B cell (primary cell): ENCODE data around the gene THUMPD2. TPM values are rescaled to one million over a fixed set of nuclear protein-coding genes. Genes with fewer than 3 reads are reported as not detected.

Source experiments
- ATAC-seq: fragments of 200-7000 bp; cut with Tn5 transposase; one replicate; pipeline ENCODE4 v1.10.0; 2021; ENCODE audit warnings: low read depth, mild to moderate bottlenecking, moderate number of reproducible peaks, moderate library complexity
- CTCF ChIA-PET: fragments of 350-600 bp; sonication (Branson Sonifier 250); formaldehyde crosslinking; loops from one replicate; lab custom pipeline; 2021; ENCODE audit warnings: antibody characterized with exemption, inconsistent platforms; lab: Charles Lee
- POLR2A ChIA-PET: fragments of 350-600 bp; sonication (Branson Sonifier 250); formaldehyde crosslinking; loops from one replicate; lab custom pipeline; 2021; ENCODE audit warnings: antibody characterized with exemption; lab: Charles Lee
- DNase-seq: peaks from one replicate; pipeline ENCODE4 v3.0.0; 2013
- H2AFZ ChIP-seq: 2 replicates; pipeline ENCODE4 v1.6.1; 2012; ENCODE audit warnings: mild to moderate bottlenecking, low read depth, low read length; ENCODE audit not compliant: insufficient read depth, poor library complexity, severe bottlenecking
- H3K27ac ChIP-seq, 2 donors: 1 replicate in 1 of 2; 2 replicates in 1 of 2; pipeline ENCODE4 v1.5.1; 2012 to 2013; ENCODE audit warnings: low read length in 2 of 2, mild to moderate bottlenecking in 2 of 2, moderate library complexity in 1 of 2
- H3K27me3 ChIP-seq, 4 experiments: fragments of 200-600 bp in 1 of 4; sonication (generic) in 1 of 4; replicated peaks in 1 of 4; 1 replicate in 2 of 4; 2 replicates in 2 of 4; pipeline versions ENCODE4 v1.6.1 to v1.7.0; 2013 to 2016; ENCODE audit warnings: low read length in 3 of 4, mild to moderate bottlenecking in 2 of 4, mixed read lengths in 1 of 4, moderate library complexity in 1 of 4; ENCODE audit not compliant: insufficient read depth in 4 of 4, control insufficient read depth in 3 of 4; ENCODE audit errors: control extremely low read depth in 1 of 4
- H3K36me3 ChIP-seq, 2 experiments: replicated peaks in 1 of 2; 1 replicate in 1 of 2; 2 replicates in 1 of 2; pipeline versions ENCODE4 v1.6.1 to v1.7.1; 2013; ENCODE audit warnings: low read length in 1 of 2; ENCODE audit not compliant: insufficient read depth in 2 of 2, control insufficient read depth in 1 of 2; ENCODE audit errors: control extremely low read depth in 1 of 2, extremely low read depth in 1 of 2
- H3K4me1 ChIP-seq, 2 donors: fragments of 200-600 bp in 1 of 2; sonication (generic) in 1 of 2; 1 replicate in 1 of 2; 2 replicates in 1 of 2; pipeline versions ENCODE4 v1.5.1 to v1.6.1; 2013 to 2017; ENCODE audit warnings: low read length in 2 of 2; ENCODE audit not compliant: control insufficient read depth in 2 of 2, insufficient read depth in 2 of 2
- H3K4me2 ChIP-seq: replicated peaks from 2 replicates; pipeline ENCODE3; 2012; ENCODE audit warnings: mild to moderate bottlenecking, low read depth, low read length; ENCODE audit not compliant: poor library complexity, severe bottlenecking
- H3K4me3 ChIP-seq, 5 experiments: fragments of 200-600 bp in 1 of 5; sonication (generic) in 1 of 5; 1 replicate in 3 of 5; 2 replicates in 2 of 5; pipeline versions ENCODE4 v1.5.1 to v1.7.0; 2011 to 2016; ENCODE audit warnings: low read length in 4 of 5, mild to moderate bottlenecking in 4 of 5, low read depth in 2 of 5, control low read depth in 1 of 5, moderate library complexity in 1 of 5; ENCODE audit not compliant: insufficient read depth in 1 of 5; ENCODE audit errors: control extremely low read depth in 1 of 5, extremely low read depth in 1 of 5
- H3K79me2 ChIP-seq: fragments of 200-600 bp; sonication (generic); one replicate; pipeline ENCODE4 v1.6.0; 2016; ENCODE audit warnings: low read length; ENCODE audit not compliant: control insufficient read depth, insufficient read depth
- H3K9ac ChIP-seq: fragments of 200-600 bp; sonication (generic); 2 replicates; pipeline ENCODE4 v1.6.1; 2017; ENCODE audit warnings: mild to moderate bottlenecking, low read length, moderate library complexity
- H3K9me3 ChIP-seq, 3 donors: one replicate each; pipeline versions ENCODE4 v1.6.1 to v1.7.1; 2013; ENCODE audit warnings: low read length in 2 of 3; ENCODE audit not compliant: control insufficient read depth in 2 of 3, insufficient read depth in 1 of 3; ENCODE audit errors: control extremely low read depth in 1 of 3
- H4K20me1 ChIP-seq: 2 replicates; pipeline ENCODE4 v1.6.0; 2012; ENCODE audit warnings: mild to moderate bottlenecking, low read length; ENCODE audit not compliant: insufficient read depth, control insufficient read depth, poor library complexity, severe bottlenecking
- H3K27ac Mint-ChIP-seq: one replicate; pipeline ENCODE4 v1.8.0; 2021; ENCODE audit warnings: mixed read lengths
- H3K27me3 Mint-ChIP-seq: one replicate; pipeline ENCODE4 v1.8.0; 2021; ENCODE audit warnings: mixed read lengths
- H3K4me1 Mint-ChIP-seq: one replicate; pipeline ENCODE4 v1.8.0; 2021; ENCODE audit warnings: mixed read lengths
- H3K4me3 Mint-ChIP-seq: one replicate; pipeline ENCODE4 v1.8.0; 2021; ENCODE audit warnings: mixed read lengths
- H3K9me3 Mint-ChIP-seq: one replicate; pipeline ENCODE4 v1.8.0; 2022; ENCODE audit warnings: mixed read lengths; ENCODE audit not compliant: insufficient read depth
- CTCF ChIP-seq: fragments of 200-600 bp; IDR thresholded peaks from one replicate; pipeline ENCODE4 v1.8.0; 2022; ENCODE audit warnings: antibody characterized with exemption, mild to moderate bottlenecking
- EZH2 ChIP-seq: IDR thresholded peaks from 2 replicates; pipeline ENCODE4 v1.6.1; 2012; ENCODE audit warnings: borderline replicate concordance, low read depth, mild to moderate bottlenecking, moderate library complexity, low read length; ENCODE audit not compliant: insufficient read depth, poor library complexity, severe bottlenecking
- WGBS: methylation state at CpG from one replicate; pipeline ENCODE4 v1.1.5; 2013; ENCODE audit warnings: missing lambda C conversion rate; ENCODE audit not compliant: insufficient coverage; 5-methylcytosine and 5-hydroxymethylcytosine counted together
- intact Hi-C: fragments of 100-400 bp; cut with micrococcal nuclease; formaldehyde crosslinking; loops from one replicate; pipeline ENCODE4 v1.10.0; 2022
- polyA plus RNA-seq: library from polyadenylated mRNA; depleted of rRNA; stranded (reverse); fragments of >200 nt; gene quantifications from 2 replicates; pipeline ENCODE4 v1.2.3, GENCODE V29; 2012
- total RNA-seq, 2 donors: library from RNA; stranded (reverse); fragments of 120-200 nt in 1 of 2; gene quantifications; 1 replicate in 1 of 2; 2 replicates in 1 of 2; pipeline versions ENCODE4 v1.2.3 to v1.2.4, GENCODE V29; 2013 to 2022

The THUMPD2 gene
- total and polyA plus RNA-seq, 2 donors (not counting 1 experiment from before 2014, with no cell fraction given), result 11.0 to 14.8 TPM

GRCh38 chr2:39720970-39721369, 58.1 kb downstream of the THUMPD2 start:
- H3K9me3 Mint-ChIP-seq, result no peaks in the 10 kb centered on the region
- Histone ChIP-seq H4K20me1 (no peaks in the 10 kb centered on the region), H3K4me2 (no peak overlapping the region), H3K4me1 (no peaks in the 10 kb centered on the region), H3K36me3 (no peaks in the 10 kb centered on the region), H3K27me3 (no peaks in the 10 kb centered on the region), H3K27ac (no peak overlapping the region), H3K9me3 (no peaks in the 10 kb centered on the region), H3K9ac (no peak overlapping the region), H2AFZ (no peak overlapping the region), H3K4me3 (no peak overlapping the region), H3K79me2 (no peaks in the 10 kb centered on the region)
- intact Hi-C loops, result no loop called here
- POLR2A ChIA-PET, result no interaction called here
- no peaks in the 10 kb centered on the region for H3K4me1 Mint-ChIP-seq
- TF ChIP-seq CTCF (no peak), EZH2 (no peak)
- H3K27ac Mint-ChIP-seq, result no peak overlapping the region
- WGBS, result 78% methylated on average over 1 of the region's 2 CpGs
- peaks cover 16% of the 10 kb centered on the region for H3K27me3 Mint-ChIP-seq
- no peak overlapping the region for H3K4me3 Mint-ChIP-seq
- no peak for ATAC-seq
- no peak for DNase-seq
- CTCF ChIA-PET, result interaction anchor here (1.8 kb wide), 1 partner anchor 10 kb away, joined by 6 read pairs; no protein-coding TSS in a partner anchor

- no peaks in the 10 kb centered on the region for H3K27me3 ChIP-seq
- Mint-ChIP-seq H3K9me3 (no peaks in the 10 kb centered on the region), H3K4me1 (no peaks in the 10 kb centered on the region), H3K27ac (no peak overlapping the region), H3K27me3 (peaks cover 16% of the 10 kb centered on the region), H3K4me3 (no peak overlapping the region)
- ChIA-PET POLR2A (no interaction called here), CTCF (interaction anchor here (1.8 kb wide), 1 partner anchor 12 kb away, joined by 6 read pairs; no protein-coding TSS in a partner anchor)
- no peak overlapping the region for H3K4me3 ChIP-seq
- H3K4me1 ChIP-seq, result no peaks in the 10 kb centered on the region
- TF ChIP-seq CTCF (no peak), EZH2 (no peak)
- intact Hi-C loops, result no loop called here
- 88% methylated on average over 8 of the region's 8 CpGs for WGBS
- no peak overlapping the region for H3K4me2 ChIP-seq
- ATAC-seq, result no peak
- no peaks in the 10 kb centered on the region for H3K79me2 ChIP-seq
- no peaks in the 10 kb centered on the region for H3K36me3 ChIP-seq
- H2AFZ ChIP-seq, result no peak overlapping the region
- H4K20me1 ChIP-seq, result no peaks in the 10 kb centered on the region
- no peak overlapping the region for H3K9ac ChIP-seq
- H3K27ac ChIP-seq, result no peak overlapping the region
- no peaks in the 10 kb centered on the region for H3K9me3 ChIP-seq
- no peak for DNase-seq
Measured at GRCh38 chr2:39719317-39719716, 59.7 kb downstream of the THUMPD2 start.
